GM23248 (cell line): ENCODE data around the gene ACTR5.

Experiments
- EZH2 ChIP-seq: fragments of 200-600 bp; sonication (generic); IDR thresholded peaks from 2 replicates; pipeline ENCODE4 v1.6.1; 2018; ENCODE audit warnings: antibody characterized with exemption, mild to moderate bottlenecking; ENCODE audit not compliant: insufficient read depth, poor library complexity, severe bottlenecking
- EZH2phosphoT487 ChIP-seq: fragments of 200-600 bp; sonication (generic); IDR thresholded peaks from 2 replicates; pipeline ENCODE4 v1.6.1; 2018; ENCODE audit warnings: antibody characterized with exemption, moderate library complexity, mild to moderate bottlenecking, low read depth; ENCODE audit not compliant: insufficient read depth

- TF ChIP-seq EZH2 (no peak), EZH2phosphoT487 (no peak)
These were observed 67.2 kb downstream of the ACTR5 start for GRCh38 chr20:38815446-38815845.
